CD4-positive, alpha-beta T cell treated with Interleukin-10 for 1 hour (primary cell): ENCODE results near the gene CCL5.
A peak's percentile ranks its signal among the peaks of the same experiment; 100 is the strongest.

Experiments
- DNase-seq: peaks from one replicate; pipeline ENCODE4 v3.0.0-alpha.2; 2020

The CCL5 gene

DNA sequence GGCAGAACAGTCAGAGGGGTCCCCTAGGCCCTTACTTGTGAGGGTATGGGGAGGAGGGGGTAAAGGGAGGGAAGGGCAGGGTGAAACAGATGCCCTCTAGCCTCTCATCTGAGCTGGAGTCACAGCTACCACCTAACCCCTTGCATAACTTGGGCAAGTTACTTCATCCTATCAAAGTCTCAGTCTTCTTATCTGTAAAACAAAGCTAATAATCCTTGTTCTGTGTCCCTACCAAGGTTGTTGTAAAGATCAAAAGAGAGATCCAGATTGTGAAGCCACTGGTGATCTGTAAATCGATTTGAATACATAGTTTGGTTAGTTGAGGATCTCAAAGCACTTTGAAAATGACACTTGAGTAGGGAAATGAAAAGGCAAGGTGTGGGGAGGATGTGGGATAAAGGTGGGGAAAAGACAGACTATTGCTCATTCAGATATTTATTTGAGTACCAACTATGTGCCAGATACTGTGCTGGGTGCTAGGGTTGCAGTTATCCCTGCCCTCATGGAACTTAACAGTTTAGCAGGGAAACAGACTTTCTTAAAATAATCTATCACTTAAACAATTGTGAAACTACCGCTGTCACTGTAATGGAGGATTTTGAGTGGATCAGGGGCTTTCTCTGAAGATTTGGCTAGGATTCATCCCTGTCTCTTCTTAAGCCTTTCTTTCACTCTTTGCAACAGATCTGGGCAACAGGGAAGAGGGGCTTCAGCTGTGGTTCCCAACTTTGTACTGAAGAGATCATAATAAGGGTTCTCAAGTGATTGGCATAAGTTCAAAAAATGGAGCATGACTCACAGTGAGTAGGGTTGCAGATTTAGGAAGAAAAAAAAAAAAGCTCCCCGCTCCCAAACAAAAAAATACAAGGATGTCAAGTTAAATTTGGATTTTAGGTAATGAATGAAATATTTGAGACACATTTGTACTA, 14.5 kb downstream of the CCL5 start:
- no peak for DNase-seq

DNA sequence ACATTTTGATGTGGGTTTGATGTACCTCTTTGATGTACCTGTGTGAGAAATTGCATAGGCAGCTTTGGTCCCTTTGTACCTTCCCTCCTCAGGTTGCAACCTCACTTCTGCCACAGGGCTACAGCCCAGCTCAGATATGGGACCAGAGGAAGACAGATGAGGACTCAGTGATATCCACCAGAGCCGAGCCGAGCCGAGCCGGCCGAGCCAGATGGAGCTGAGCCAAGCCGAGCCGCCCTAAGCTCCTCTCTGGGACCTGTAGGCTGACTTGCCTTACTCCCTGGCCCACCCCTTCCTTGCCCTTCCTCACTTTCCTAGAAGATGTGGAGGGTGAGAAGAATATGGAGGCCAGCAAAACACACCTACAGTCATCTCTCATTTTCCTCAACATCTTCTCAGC, 15.3 kb downstream of the CCL5 start:
- no peak for DNase-seq

GRCh38 chr17:35856603-35857002, 23.6 kb downstream of the CCL5 start:
- no peak for DNase-seq

- no peak for DNase-seq
These were observed 24.2 kb downstream of the CCL5 start for GRCh38 chr17:35855965-35856364.

GRCh38 chr17:35849469-35850348, 30.5 kb downstream of the CCL5 start:
- peak; percentile 76 for DNase-seq

- no peak for DNase-seq
These were observed 32.4 kb downstream of the CCL5 start for GRCh38 chr17:35847633-35848373.

DNA sequence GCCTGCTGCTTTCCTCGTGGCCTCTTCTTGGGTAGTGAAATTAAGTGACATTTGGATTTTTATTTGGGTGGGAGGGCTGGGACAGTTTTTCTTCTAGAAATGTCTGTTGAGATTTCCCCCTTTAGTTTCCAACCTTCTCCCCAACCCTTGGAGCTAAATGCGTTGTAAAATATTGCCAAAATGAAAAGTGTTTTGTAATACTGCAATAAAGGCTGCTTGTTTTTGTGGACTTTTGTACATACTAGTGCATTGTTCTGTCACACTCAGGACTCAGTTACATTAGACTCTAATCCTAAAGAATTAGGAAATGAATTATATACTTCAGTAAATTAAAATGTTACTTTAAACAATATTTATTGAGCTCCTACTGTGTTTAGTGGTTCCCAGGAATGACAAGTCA, 33.2 kb downstream of the CCL5 start:
- no peak for DNase-seq

DNA sequence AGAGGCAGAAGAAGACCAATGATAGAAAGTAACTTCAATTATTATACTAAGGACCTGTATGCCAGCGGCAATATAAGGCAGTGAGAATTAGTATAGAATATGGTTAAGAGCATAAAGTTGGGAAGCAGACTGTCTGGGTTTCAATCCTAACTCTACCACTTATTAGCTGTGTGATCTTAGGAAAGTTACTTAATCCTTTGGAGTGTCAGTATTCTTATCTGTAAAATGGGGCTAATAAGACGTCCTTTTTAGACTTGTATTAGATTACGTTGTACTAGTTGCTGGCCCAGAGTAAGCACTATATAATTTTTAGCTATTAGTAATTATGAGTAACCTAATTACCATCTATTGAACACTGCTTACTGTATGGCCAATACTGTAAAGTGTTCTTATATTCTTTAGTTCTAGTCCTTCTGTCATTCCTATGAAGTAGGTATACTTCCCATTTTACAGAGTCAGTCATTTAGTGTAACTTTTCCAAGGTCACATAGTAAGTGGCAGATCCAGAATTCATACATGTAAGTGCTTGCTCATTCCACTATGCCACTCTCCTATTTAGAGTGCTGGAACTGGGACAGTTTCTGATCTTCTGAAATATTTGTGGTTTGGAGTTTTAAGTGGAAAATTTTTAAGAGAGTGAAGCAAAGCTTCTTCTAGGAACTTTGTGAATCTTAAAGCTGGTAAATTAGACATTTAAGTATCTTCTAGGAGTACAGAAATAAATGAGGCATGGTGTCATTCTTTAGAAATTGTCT, 33.9 kb downstream of the CCL5 start:
- no peak for DNase-seq

GRCh38 chr17:35844547-35844946, 35.6 kb downstream of the CCL5 start:
- DNase-seq = no peak

DNA sequence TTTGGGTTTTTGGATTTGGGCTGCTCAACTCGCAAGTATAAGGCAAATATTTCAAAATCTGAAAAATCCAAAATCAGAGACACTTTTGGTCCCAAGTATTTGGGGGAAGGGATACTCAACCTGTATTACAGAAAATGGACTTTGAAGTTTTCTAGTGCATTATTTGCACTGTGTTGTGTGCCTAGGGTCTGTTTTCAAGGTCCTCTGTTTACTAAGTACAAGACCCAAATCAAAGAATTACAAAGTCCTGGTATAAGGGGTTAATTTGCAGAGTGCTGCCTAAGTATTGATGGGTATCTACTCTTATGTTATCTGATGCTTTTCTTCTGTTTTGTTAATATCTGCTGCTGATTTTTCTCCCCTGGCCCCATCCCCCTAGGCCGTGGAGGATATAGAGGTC, 36.5 kb downstream of the CCL5 start:
- no peak for DNase-seq

- no peak for DNase-seq
These were observed 37.9 kb downstream of the CCL5 start for GRCh38 chr17:35842239-35842638.

GRCh38 chr17:35841505-35841904, 38.7 kb downstream of the CCL5 start:
- no peak for DNase-seq

DNA sequence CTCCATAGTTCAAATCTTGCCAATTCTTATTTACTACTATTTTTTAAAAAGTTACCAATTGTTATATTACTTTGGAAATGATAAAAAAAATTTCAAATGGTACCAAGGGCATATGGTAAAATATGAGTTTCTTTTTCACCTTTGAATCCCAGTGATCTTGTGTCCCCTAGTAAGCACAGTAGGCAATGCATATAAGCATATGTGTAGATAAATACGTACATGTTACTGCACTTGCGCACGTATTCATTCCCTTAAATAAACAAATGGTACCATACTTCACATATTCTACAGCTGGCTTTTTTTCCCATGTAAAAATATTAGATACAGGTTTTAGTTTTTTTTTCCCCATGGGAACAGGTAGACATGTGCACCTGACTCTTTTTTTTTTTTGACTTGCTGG, 39.1 kb downstream of the CCL5 start:
- no peak for DNase-seq

DNA sequence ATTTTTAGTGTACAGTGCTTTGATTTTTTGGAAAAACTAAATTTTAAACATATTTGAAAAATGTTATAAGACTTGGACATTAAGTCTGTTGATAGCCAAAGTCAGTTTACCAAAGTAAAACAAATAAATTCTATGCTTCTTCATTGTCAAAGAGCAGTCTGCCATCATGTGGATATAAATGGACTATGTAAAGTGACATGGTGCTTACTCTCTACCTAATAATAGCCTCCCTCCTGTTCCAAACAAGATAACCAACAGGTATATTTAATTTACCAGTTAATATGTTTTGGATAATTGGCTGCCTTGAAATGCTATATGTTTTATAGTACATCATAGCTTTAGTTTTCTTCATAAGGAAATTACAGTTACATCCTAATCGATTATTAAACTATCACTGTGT, 55.0 kb downstream of the CCL5 start:
- DNase-seq = no peak
